Epithelial cell of proximal tubule (primary cell): ENCODE measurements around the gene NRAP. TPM values are rescaled to one million over a fixed set of nuclear protein-coding genes. Genes with fewer than 3 reads are reported as not detected.

ENCODE experiments used
- DNase-seq: peaks from one replicate; pipeline ENCODE4 v3.0.0-alpha.2; 2011; ENCODE audit warnings: low read depth
- H3K4me3 ChIP-seq: 2 replicates; pipeline ENCODE4 v1.5.1; 2011; ENCODE audit warnings: low read depth, mild to moderate bottlenecking, low read length
- CTCF ChIP-seq: conservative IDR thresholded peaks from 2 replicates; pipeline ENCODE4 v1.5.1; 2012; ENCODE audit warnings: low read depth, mild to moderate bottlenecking, low read length
- total RNA-seq: library from RNA; depleted of rRNA; stranded (reverse); fragments of >200 nt; gene quantifications from 2 replicates; pipeline ENCODE4 v1.2.3, GENCODE V29; 2015

The NRAP gene
- total RNA-seq, 1 donor from 2014 or later: not detected

DNA sequence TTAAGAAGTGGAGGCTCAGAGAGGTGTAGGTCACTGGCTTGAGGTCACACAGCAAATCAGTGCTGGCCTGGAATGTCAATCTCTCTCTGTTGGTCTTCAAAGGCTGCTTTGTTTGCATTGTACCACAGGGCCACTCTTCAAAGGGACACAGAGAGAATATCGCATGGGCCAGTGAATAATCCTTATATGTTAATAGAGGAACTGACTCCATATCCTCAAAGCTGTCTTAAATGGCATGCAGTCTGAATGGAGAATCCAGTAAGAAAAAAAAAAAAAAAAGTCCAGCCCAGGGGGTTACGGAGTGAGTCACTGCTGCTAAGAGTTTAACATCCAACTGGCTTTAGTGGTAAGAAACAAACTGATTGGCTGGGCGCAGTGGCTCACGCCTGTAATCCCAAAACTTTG lies 54.1 kb downstream of the NRAP start:
- TF ChIP-seq CTCF: no peak
- DNase-seq: no peak
- H3K4me3 ChIP-seq: no peak overlapping the region

DNA sequence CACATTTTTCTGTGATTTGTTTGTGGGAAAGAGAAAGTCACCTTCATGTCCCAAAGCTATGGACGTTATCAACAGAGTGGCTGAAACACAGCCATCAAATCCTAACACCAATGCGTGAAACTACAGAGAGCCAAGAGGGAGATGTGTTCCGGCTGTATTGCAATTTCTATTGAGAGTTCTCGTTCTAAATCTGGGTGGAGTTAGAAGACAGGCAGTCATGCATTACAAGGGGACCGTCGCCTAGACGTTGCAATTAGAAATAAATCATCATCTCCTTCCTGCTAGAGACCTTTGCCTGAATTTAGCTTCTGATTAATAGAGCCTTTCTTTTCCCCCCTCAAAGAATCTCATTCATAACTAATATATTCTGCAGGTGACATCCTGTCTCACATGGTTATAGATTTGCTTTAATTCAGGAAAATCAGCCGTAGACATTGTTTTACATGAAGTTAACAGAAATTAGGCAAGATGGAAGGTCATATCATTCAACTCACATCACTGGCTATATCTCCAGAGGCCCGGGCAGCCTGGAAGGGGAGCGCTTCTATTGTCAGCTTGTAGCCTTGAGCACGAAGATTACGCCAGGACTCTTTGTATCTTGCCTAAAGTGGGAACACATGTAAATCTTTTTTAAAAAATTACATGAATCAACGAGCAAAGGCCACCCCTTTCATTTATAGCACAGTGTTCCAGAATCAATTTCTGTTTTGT lies 58.4 kb downstream of the NRAP start:
- no peak for DNase-seq
- no peak for TF ChIP-seq CTCF
- no peak overlapping the region for H3K4me3 ChIP-seq

- DNase-seq: no peak
- no peak for TF ChIP-seq CTCF
- H3K4me3 ChIP-seq: no peak overlapping the region
These were observed 59.3 kb downstream of the NRAP start for GRCh38 chr10:113604572-113604971.

GRCh38 chr10:113603057-113603777 lies 60.6 kb downstream of the NRAP start:
- H3K4me3 ChIP-seq: no peak overlapping the region
- DNase-seq: no peak
- TF ChIP-seq CTCF: no peak

DNA sequence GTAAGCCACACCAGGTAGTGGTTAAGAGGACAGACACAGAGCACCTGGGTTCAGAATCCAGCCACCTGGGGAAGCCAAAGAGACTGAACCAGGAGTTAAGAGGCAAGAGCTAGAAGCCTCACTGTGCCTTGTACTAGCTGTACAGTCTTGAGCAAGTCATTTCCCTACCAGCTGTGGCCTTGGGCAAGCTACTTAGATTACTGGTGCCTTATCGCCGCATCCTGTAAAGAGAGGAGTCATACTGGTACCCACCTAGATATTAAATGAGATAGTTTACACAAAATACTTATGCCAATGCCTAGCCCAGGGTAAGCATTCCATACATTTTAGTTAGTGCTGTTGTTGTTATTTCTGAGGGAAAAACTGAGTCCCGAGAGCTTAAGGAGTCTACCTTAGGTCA lies 63.3 kb downstream of the NRAP start:
- no peak for DNase-seq
- no peak for TF ChIP-seq CTCF
- no peak overlapping the region for H3K4me3 ChIP-seq

DNA sequence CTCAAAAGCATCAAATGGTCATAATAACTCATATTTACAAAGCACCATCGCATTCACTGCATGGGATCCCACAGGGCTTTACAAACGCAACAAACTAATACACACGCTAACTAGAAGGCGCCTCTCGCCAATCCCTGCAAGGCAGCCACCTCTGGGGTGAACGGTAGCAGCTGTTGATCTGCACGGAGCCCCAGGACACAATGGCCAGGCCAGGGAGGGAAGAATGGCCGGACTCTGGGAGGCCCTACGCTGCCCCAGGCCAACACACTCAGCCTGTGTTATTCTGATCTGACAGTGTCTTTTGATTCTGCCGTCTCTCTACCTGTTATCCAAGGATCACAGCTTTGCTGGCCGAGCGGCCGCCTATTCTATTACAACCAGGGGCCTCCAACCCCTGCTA lies 69.2 kb downstream of the NRAP start:
- TF ChIP-seq CTCF: no peak
- DNase-seq: no peak
- H3K4me3 ChIP-seq: no peak overlapping the region
